ENCODE data around the gene CNOT6L.

Gene CNOT6L

DNA sequence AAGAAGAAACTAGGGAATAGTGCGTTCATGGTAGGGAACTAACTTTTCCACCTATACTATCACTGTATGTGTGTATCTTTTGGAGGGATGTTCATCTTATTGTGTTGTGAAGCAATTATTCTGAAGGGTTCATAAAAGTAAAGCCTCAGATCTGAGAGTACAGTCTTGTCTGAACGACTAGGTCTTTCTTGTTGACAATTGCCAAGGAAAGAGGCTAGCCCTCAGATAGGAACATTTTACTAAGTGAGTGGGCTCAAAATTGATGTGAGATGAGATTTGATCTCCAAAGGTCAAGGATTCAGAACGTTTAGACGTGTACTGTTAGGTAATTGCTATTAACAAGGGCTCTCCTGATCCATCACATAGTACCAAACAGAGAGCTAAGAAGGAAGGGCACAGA is 15.2 kb upstream of the CNOT6L start:
- TF ChIP-seq, protein P1, sequence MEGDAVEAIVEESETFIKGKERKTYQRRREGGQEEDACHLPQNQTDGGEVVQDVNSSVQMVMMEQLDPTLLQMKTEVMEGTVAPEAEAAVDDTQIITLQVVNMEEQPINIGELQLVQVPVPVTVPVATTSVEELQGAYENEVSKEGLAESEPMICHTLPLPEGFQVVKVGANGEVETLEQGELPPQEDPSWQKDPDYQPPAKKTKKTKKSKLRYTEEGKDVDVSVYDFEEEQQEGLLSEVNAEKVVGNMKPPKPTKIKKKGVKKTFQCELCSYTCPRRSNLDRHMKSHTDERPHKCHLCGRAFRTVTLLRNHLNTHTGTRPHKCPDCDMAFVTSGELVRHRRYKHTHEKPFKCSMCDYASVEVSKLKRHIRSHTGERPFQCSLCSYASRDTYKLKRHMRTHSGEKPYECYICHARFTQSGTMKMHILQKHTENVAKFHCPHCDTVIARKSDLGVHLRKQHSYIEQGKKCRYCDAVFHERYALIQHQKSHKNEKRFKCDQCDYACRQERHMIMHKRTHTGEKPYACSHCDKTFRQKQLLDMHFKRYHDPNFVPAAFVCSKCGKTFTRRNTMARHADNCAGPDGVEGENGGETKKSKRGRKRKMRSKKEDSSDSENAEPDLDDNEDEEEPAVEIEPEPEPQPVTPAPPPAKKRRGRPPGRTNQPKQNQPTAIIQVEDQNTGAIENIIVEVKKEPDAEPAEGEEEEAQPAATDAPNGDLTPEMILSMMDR (IDR thresholded peaks at IDR 0.05) = no peak

- TF ChIP-seq, protein P1 (IDR thresholded peaks at IDR 0.05) = no peak
Observed at GRCh38 chr4:77833126-77833724, 14.1 kb upstream of the CNOT6L start.

GRCh38 chr4:77827343-77827742 is 8.2 kb upstream of the CNOT6L start:
- TF ChIP-seq, protein P1 (IDR thresholded peaks at IDR 0.05) = no peak

GRCh38 chr4:77826275-77826674 is 7.1 kb upstream of the CNOT6L start:
- TF ChIP-seq, protein P1 (IDR thresholded peaks at IDR 0.05) = no peak

- TF ChIP-seq, protein P1 (IDR thresholded peaks at IDR 0.05) = no peak
Observed at GRCh38 chr4:77821775-77822174, 2.6 kb upstream of the CNOT6L start.

GRCh38 chr4:77820649-77821561 is 1.7 kb upstream of the CNOT6L start:
- TF ChIP-seq, protein P1 (IDR thresholded peaks at IDR 0.05) = no peak

- TF ChIP-seq, protein P1 (IDR thresholded peaks at IDR 0.05) = no peak
Observed at GRCh38 chr4:77819843-77820648, 878 bp upstream of the CNOT6L start.

All from LNCAP (cell line).